GM12865 (cell line): Measurements from ENCODE around the gene HOXB3.

Source experiments
- DNase-seq: peaks from one replicate; pipeline ENCODE4 v3.0.0; 2010; ENCODE audit warnings: low read depth
- H3K4me3 ChIP-seq: 2 replicates; pipeline ENCODE4 v1.5.1; 2011; ENCODE audit warnings: mild to moderate bottlenecking, low read depth, low read length, control low read depth
- CTCF ChIP-seq: IDR thresholded peaks from 2 replicates; pipeline ENCODE4 v1.5.1; 2011; ENCODE audit warnings: low read length, control low read depth, low read depth, inconsistent platforms; ENCODE audit not compliant: insufficient read depth; ENCODE audit errors: missing control alignments

The HOXB3 gene

GRCh38 chr17:48632579-48633265 is 42.7 kb upstream of the HOXB3 start:
- DNase-seq: no peak
- TF ChIP-seq CTCF: no peak
- H3K4me3 ChIP-seq: no peak overlapping the region

GRCh38 chr17:48631693-48632578 is 41.9 kb upstream of the HOXB3 start:
- no peak for TF ChIP-seq CTCF
- peak; percentile 81 for DNase-seq
- no peak overlapping the region for H3K4me3 ChIP-seq

- no peak for TF ChIP-seq CTCF
- DNase-seq: peak; percentile 25
- H3K4me3 ChIP-seq: no peak overlapping the region
Measured at GRCh38 chr17:48630925-48631692, 41.1 kb upstream of the HOXB3 start.

DNA sequence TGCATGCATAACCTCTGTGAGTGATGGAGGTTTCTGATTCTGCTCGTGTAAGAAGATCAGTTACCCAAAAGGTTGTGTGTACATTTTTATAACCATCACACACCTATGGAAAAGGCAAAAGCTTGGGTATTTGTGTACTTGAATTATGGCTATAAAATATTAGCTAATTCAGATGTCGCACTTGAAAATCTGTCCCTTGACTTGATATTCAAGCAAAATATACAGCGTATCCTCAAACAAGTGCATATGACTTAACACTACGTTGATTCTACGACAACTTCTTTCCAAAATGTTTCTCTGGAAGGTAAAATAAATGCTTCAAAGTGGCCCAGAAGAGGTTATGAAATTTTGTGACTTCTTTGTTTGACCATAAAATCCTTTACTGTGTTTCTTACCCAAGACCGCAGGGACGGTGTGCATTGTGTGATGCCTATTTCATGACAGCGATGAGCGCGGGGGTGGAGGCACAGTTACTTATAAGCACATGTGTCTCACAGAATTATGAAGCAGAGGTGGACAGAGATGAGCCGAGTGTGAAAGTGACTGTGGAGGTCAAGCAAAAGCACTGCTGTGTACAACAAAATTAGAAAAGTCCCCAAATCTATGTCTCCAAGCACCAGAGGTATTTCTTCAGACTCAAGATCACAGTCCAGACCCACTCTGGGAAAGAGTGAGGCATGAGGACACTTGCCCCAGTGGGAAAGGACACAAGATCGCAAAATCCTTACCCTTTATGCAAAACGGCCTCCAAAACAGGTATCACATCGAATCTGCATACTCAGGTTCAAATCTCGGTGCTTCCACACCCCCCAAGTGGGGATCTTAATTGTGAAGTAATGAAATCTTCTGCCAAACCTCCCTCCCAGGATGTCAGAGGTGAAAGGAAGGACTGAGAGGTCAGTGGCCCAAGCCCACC is 40.2 kb upstream of the HOXB3 start:
- no peak overlapping the region for H3K4me3 ChIP-seq
- DNase-seq: no peak
- TF ChIP-seq CTCF: no peak

GRCh38 chr17:48629411-48629759 is 39.3 kb upstream of the HOXB3 start:
- no peak for DNase-seq
- H3K4me3 ChIP-seq: no peak overlapping the region
- TF ChIP-seq CTCF: no peak
